Smooth muscle cell of the pulmonary artery (primary cell): ENCODE data around the gene CIAO3. TPM values are rescaled to one million over a fixed set of nuclear protein-coding genes. Genes with fewer than 3 reads are reported as not detected.

Source experiments
- total RNA-seq: library from RNA; depleted of rRNA; stranded (reverse); fragments of >200 nt; gene quantifications from 2 replicates; pipeline ENCODE4 v1.2.3, GENCODE V29; 2014

The CIAO3 gene
- total RNA-seq, result 29.5 and 35.8 TPM in 2 replicates

GRCh38 chr16:740764-741505 lies at the start of gene CIAO3:
Gene CIAO3 (minus strand): TSS chr16:740997. CDS start chr16:740985, 12 bp downstream.

GRCh38 chr16:788399-789126 lies 47.8 kb upstream of the CIAO3 start, which contains the start of gene CHTF18:
Gene CHTF18 (plus strand): TSS chr16:788620. CDS start chr16:788685, 65 bp downstream.

GRCh38 chr16:787978-788398 lies 47.2 kb upstream of the CIAO3 start, which contains the start of gene RPUSD1:
Gene RPUSD1 (minus strand): TSS chr16:788381. CDS start chr16:787737, 644 bp downstream.

GRCh38 chr16:760545-761343 lies 19.9 kb upstream of the CIAO3 start, which contains the start of gene MSLN:
Gene MSLN (plus strand): TSS chr16:760734. CDS start chr16:762681, 1,947 bp downstream.

GRCh38 chr16:726438-727290 lies 14.1 kb downstream of the CIAO3 start, which contains the start of the genes CCDC78 and HAGHL:
Gene CCDC78 (minus strand): TSS chr16:726443. CDS start chr16:726367, 76 bp downstream.
Gene HAGHL (plus strand): TSS chr16:727106. CDS start chr16:727510, 404 bp downstream.

GRCh38 chr16:720990-721764 lies 19.6 kb downstream of the CIAO3 start, which contains the start of gene ANTKMT:
Gene ANTKMT (plus strand): TSS chr16:721146. CDS start chr16:721275, 129 bp downstream.

GRCh38 chr16:714558-715476 lies 26.0 kb downstream of the CIAO3 start, which contains the start of gene METRN:
Gene METRN (plus strand): TSS chr16:715118. CDS start chr16:715290, 172 bp downstream.

GRCh38 chr16:705431-706188 lies 35.2 kb downstream of the CIAO3 start, which contains the start of gene FBXL16:
Gene FBXL16 (minus strand): TSS chr16:705801. CDS start chr16:697405, 8,396 bp downstream.

GRCh38 chr16:684071-684794 lies 56.6 kb downstream of the CIAO3 start, which contains the start of gene JMJD8:
Gene JMJD8 (minus strand): TSS chr16:684334. CDS start chr16:684319, 15 bp downstream.

GRCh38 chr16:679814-680624 lies 60.8 kb downstream of the CIAO3 start, which contains the start of gene STUB1:
Gene STUB1 (plus strand): TSS chr16:680410. CDS start chr16:680526, 116 bp downstream.

Other genes with a start within 250 kb of the CIAO3 start
- 28.5 and 48.7 TPM in 2 replicates for gene CAPN15, start 213.3 kb downstream of the CIAO3 start, total RNA-seq
- not detected in 2 replicates for gene PRR35, start 180.6 kb downstream of the CIAO3 start, total RNA-seq
- 0.99 and 1.3 TPM in 2 replicates for gene NHLRC4, start 174.0 kb downstream of the CIAO3 start, total RNA-seq
- gene PIGQ, start 171.0 kb downstream of the CIAO3 start, total RNA-seq, result 31.5 and 39.1 TPM in 2 replicates
- gene RAB40C, start 150.9 kb downstream of the CIAO3 start, total RNA-seq, result 12.6 and 13.6 TPM in 2 replicates
- 0.26 TPM in 2 replicates for gene WFIKKN1, start 110.0 kb downstream of the CIAO3 start, total RNA-seq
- gene METTL26, start 104.7 kb downstream of the CIAO3 start, total RNA-seq, result 61.8 and 71.3 TPM in 2 replicates
- 11.3 and 19.8 TPM in 2 replicates for gene MCRIP2, start 99.2 kb downstream of the CIAO3 start, total RNA-seq
- gene WDR90, start 91.6 kb downstream of the CIAO3 start, total RNA-seq, result 9.3 and 18.1 TPM in 2 replicates
- 29.1 and 39.2 TPM in 2 replicates for gene RHOT2, start 72.9 kb downstream of the CIAO3 start, total RNA-seq
- 2.7 and 9.1 TPM in 2 replicates for gene RHBDL1, start 65.3 kb downstream of the CIAO3 start, total RNA-seq
- 73.9 and 106 TPM in 2 replicates for gene STUB1, start 60.6 kb downstream of the CIAO3 start, total RNA-seq
- 54.5 and 58.5 TPM in 2 replicates for gene JMJD8, start 56.7 kb downstream of the CIAO3 start, total RNA-seq
- gene WDR24, start 50.6 kb downstream of the CIAO3 start, total RNA-seq, result 7.9 and 10.3 TPM in 2 replicates
- gene FBXL16, start 35.2 kb downstream of the CIAO3 start, total RNA-seq, result 0.07 and 0.13 TPM in 2 replicates
- 81.0 and 110 TPM in 2 replicates for gene METRN, start 25.9 kb downstream of the CIAO3 start, total RNA-seq
- gene ANTKMT, start 19.9 kb downstream of the CIAO3 start, total RNA-seq, result 17.7 and 23.0 TPM in 2 replicates
- gene CCDC78, start 14.6 kb downstream of the CIAO3 start, total RNA-seq, result 1.6 and 4.9 TPM in 2 replicates
- 9.5 and 23.7 TPM in 2 replicates for gene HAGHL, start 13.9 kb downstream of the CIAO3 start, total RNA-seq
- not detected in 2 replicates for gene MSLN, start 19.7 kb upstream of the CIAO3 start, total RNA-seq
- 17.1 and 28.9 TPM in 2 replicates for gene RPUSD1, start 47.4 kb upstream of the CIAO3 start, total RNA-seq
- gene CHTF18, start 47.6 kb upstream of the CIAO3 start, total RNA-seq, result 6.5 and 8.7 TPM in 2 replicates
- not detected in 2 replicates for gene GNG13, start 59.7 kb upstream of the CIAO3 start, total RNA-seq
- 21.9 and 36.9 TPM in 2 replicates for gene LMF1, start 230.0 kb upstream of the CIAO3 start, total RNA-seq
- 0.26 and 0.72 TPM in 2 replicates for gene SOX8, start 240.8 kb upstream of the CIAO3 start, total RNA-seq